SK-N-SH treated with all-trans-retinoic acid at 6 μM for 48 hours (cell line): ENCODE data around the gene UCKL1.

Experiments used
- ARNTL ChIP-seq: fragments of 450-650 bp; formaldehyde crosslinking; IDR thresholded peaks from 2 replicates; pipeline ENCODE4 v1.5.0; 2020; ENCODE audit warnings: low read depth, mild to moderate bottlenecking, moderate library complexity, borderline replicate concordance
- BACH2 ChIP-seq: fragments of 250-450 bp; sonication (Bioruptor Pico); IDR thresholded peaks from 2 replicates; pipeline ENCODE4 v1.9.0; 2021; ENCODE audit warnings: mild to moderate bottlenecking, borderline replicate concordance
- GLIS3 ChIP-seq: fragments of 250-450 bp; sonication (Bioruptor Pico); IDR thresholded peaks from 2 replicates; pipeline ENCODE4 v1.5.0; 2020; ENCODE audit warnings: mild to moderate bottlenecking, moderate library complexity
- ISL1 ChIP-seq: fragments of 250-450 bp; sonication (Bioruptor Pico); IDR thresholded peaks from 2 replicates; pipeline ENCODE4 v2.1.2; 2022; ENCODE audit warnings: mild to moderate bottlenecking, moderate library complexity
- RARB ChIP-seq: fragments of 250-450 bp; sonication (Bioruptor Pico); IDR thresholded peaks from 2 replicates; pipeline ENCODE4 v1.8.0; 2021; ENCODE audit warnings: mild to moderate bottlenecking, moderate library complexity
- SNAI2 ChIP-seq: fragments of 250-450 bp; sonication (Bioruptor Pico); IDR thresholded peaks from 2 replicates; pipeline ENCODE4 v1.5.0; 2020; ENCODE audit warnings: mild to moderate bottlenecking, moderate library complexity
- TCF4 ChIP-seq: fragments of 250-450 bp; sonication (Bioruptor Pico); IDR thresholded peaks from 2 replicates; pipeline ENCODE4 v1.8.0; 2021; ENCODE audit warnings: mild to moderate bottlenecking, moderate library complexity, borderline replicate concordance
- ZFP3 ChIP-seq: fragments of 250-450 bp; sonication (Bioruptor Pico); IDR thresholded peaks from 2 replicates; pipeline ENCODE4 v1.5.0; 2020; ENCODE audit warnings: mild to moderate bottlenecking, moderate library complexity
- TF ChIP-seq, protein P1 (sequence below): fragments of 250-450 bp; sonication (Bioruptor Pico); IDR thresholded peaks from 2 replicates; pipeline ENCODE4 v1.5.0; 2020; ENCODE audit warnings: mild to moderate bottlenecking, moderate library complexity
- TF ChIP-seq, protein P2 (sequence below): fragments of 250-450 bp; sonication (Bioruptor Pico); IDR thresholded peaks from 2 replicates; pipeline ENCODE4 v1.5.1; 2020; ENCODE audit warnings: low read depth, mild to moderate bottlenecking, moderate library complexity
- TF ChIP-seq, protein P3 (sequence below): fragments of 250-450 bp; sonication (Bioruptor Pico); IDR thresholded peaks from 2 replicates; pipeline ENCODE4 v1.5.1; 2021; ENCODE audit warnings: mild to moderate bottlenecking, moderate library complexity
- TF ChIP-seq, protein P4 (sequence below): fragments of 250-450 bp; sonication (Bioruptor Pico); IDR thresholded peaks from 2 replicates; pipeline ENCODE4 v1.8.0; 2020; ENCODE audit warnings: mild to moderate bottlenecking, moderate library complexity, borderline replicate concordance

DNA sequence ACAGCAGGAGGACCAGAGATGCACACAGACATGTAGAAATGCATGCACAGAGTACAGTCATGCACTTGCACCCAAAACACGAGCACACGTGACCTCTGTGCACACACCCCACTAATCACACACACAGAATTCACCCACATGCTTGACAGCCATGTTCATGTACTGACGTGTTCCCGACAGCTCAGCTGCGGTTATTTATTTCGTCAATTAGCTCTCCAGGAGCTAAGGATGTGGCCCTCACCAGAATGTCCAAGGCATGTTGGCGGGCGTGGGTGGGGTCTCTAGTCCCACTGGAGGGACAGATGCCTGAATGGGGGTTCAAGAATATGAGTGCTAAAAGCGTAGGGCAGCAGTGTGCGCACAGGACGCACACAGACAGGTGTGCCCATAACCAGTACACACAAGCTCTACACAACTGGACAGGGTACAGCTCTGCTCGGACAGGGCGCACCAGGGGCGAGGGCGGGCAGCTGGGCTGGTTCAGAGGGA is 24.1 kb upstream of the UCKL1 start:
- TF ChIP-seq ARNTL (CRISPR knock-in tag) (no peak), ZFP3 (CRISPR knock-in tag) (no peak), RARB (no peak), SNAI2 (CRISPR knock-in tag) (no peak), TCF4 (CRISPR knock-in tag) (no peak), BACH2 (CRISPR knock-in tag) (no peak), ISL1 (CRISPR knock-in tag) (no peak), GLIS3 (CRISPR knock-in tag) (no peak)
- TF ChIP-seq, protein P1, sequence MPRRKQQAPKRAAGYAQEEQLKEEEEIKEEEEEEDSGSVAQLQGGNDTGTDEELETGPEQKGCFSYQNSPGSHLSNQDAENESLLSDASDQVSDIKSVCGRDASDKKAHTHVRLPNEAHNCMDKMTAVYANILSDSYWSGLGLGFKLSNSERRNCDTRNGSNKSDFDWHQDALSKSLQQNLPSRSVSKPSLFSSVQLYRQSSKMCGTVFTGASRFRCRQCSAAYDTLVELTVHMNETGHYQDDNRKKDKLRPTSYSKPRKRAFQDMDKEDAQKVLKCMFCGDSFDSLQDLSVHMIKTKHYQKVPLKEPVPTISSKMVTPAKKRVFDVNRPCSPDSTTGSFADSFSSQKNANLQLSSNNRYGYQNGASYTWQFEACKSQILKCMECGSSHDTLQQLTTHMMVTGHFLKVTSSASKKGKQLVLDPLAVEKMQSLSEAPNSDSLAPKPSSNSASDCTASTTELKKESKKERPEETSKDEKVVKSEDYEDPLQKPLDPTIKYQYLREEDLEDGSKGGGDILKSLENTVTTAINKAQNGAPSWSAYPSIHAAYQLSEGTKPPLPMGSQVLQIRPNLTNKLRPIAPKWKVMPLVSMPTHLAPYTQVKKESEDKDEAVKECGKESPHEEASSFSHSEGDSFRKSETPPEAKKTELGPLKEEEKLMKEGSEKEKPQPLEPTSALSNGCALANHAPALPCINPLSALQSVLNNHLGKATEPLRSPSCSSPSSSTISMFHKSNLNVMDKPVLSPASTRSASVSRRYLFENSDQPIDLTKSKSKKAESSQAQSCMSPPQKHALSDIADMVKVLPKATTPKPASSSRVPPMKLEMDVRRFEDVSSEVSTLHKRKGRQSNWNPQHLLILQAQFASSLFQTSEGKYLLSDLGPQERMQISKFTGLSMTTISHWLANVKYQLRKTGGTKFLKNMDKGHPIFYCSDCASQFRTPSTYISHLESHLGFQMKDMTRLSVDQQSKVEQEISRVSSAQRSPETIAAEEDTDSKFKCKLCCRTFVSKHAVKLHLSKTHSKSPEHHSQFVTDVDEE (CRISPR knock-in tag): no peak
- TF ChIP-seq, protein P2, sequence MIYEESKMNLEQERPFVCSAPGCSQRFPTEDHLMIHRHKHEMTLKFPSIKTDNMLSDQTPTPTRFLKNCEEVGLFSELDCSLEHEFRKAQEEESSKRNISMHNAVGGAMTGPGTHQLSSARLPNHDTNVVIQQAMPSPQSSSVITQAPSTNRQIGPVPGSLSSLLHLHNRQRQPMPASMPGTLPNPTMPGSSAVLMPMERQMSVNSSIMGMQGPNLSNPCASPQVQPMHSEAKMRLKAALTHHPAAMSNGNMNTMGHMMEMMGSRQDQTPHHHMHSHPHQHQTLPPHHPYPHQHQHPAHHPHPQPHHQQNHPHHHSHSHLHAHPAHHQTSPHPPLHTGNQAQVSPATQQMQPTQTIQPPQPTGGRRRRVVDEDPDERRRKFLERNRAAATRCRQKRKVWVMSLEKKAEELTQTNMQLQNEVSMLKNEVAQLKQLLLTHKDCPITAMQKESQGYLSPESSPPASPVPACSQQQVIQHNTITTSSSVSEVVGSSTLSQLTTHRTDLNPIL (CRISPR knock-in tag): no peak
- TF ChIP-seq, protein P3, sequence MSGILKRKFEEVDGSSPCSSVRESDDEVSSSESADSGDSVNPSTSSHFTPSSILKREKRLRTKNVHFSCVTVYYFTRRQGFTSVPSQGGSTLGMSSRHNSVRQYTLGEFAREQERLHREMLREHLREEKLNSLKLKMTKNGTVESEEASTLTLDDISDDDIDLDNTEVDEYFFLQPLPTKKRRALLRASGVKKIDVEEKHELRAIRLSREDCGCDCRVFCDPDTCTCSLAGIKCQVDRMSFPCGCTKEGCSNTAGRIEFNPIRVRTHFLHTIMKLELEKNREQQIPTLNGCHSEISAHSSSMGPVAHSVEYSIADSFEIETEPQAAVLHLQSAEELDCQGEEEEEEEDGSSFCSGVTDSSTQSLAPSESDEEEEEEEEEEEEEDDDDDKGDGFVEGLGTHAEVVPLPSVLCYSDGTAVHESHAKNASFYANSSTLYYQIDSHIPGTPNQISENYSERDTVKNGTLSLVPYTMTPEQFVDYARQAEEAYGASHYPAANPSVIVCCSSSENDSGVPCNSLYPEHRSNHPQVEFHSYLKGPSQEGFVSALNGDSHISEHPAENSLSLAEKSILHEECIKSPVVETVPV (CRISPR knock-in tag): no peak
- TF ChIP-seq, protein P4, sequence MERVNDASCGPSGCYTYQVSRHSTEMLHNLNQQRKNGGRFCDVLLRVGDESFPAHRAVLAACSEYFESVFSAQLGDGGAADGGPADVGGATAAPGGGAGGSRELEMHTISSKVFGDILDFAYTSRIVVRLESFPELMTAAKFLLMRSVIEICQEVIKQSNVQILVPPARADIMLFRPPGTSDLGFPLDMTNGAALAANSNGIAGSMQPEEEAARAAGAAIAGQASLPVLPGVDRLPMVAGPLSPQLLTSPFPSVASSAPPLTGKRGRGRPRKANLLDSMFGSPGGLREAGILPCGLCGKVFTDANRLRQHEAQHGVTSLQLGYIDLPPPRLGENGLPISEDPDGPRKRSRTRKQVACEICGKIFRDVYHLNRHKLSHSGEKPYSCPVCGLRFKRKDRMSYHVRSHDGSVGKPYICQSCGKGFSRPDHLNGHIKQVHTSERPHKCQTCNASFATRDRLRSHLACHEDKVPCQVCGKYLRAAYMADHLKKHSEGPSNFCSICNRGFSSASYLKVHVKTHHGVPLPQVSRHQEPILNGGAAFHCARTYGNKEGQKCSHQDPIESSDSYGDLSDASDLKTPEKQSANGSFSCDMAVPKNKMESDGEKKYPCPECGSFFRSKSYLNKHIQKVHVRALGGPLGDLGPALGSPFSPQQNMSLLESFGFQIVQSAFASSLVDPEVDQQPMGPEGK: no peak
